ENCODE measurements around the gene LSS. TPM values are rescaled to one million over a fixed set of nuclear protein-coding genes. Genes with fewer than 3 reads are reported as not detected.
A peak's percentile ranks its signal among the peaks of the same experiment; 100 is the strongest.

The LSS gene
- total RNA-seq, 4 donors from 2014 or later: 128 to 251 (median 164) TPM

DNA sequence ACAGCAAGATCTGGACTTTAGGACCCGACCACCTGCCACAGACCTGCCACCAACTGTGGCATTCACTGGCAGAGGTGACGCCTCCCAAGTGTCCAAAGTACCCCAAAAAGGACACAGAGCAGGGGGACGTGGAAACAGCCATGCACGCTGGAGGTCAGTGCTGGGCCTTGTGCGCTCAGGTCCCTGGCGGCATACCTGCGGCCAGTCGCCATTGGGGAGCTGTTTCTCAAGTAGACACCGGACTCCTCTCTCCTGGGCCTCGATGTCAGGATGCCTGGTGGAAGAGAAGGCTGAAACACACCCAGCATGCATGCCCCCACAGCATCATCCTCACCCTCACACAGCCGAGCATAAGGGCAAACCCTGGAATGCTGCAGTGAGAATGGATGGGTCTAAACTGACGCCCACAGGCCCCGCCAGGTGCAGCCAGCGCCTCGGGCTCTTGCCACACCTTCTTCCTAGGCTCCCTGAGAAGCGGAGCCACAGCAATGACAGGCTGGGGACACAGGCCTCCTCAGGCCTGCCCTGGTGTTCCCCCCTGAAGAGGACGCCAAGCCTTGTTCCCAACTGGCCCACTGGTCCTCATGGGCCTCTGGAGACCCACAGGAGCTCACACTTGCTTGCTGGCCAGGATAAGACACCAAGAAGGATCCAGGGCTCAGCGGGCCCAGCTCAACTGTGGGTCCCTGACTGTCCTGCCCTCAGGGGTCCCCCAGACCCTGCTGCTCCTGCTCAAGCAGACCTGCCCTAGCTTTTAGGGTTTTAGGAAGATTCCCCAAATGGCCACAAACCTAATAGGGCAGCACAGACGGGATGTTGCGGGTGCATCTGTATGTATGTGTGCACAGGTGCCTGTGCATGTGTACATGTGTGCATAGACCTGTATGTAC, 36.6 kb downstream of the LSS start:
- H3K27me3 ChIP-seq: no peaks in the 10 kb centered on the region
- peaks cover 60% of the 10 kb centered on the region for H3K36me3 ChIP-seq
- H3K27ac ChIP-seq: no peak overlapping the region
- H3K4me1 ChIP-seq: peaks cover 42% of the 10 kb centered on the region
- TF ChIP-seq POLR2A (IDR thresholded peaks at IDR 0.05) (no peak), POLR2AphosphoS5 (IDR thresholded peaks at IDR 0.05) (no peak), EP300 (IDR thresholded peaks at IDR 0.05) (no peak)
- TF ChIP-seq, protein P1, sequence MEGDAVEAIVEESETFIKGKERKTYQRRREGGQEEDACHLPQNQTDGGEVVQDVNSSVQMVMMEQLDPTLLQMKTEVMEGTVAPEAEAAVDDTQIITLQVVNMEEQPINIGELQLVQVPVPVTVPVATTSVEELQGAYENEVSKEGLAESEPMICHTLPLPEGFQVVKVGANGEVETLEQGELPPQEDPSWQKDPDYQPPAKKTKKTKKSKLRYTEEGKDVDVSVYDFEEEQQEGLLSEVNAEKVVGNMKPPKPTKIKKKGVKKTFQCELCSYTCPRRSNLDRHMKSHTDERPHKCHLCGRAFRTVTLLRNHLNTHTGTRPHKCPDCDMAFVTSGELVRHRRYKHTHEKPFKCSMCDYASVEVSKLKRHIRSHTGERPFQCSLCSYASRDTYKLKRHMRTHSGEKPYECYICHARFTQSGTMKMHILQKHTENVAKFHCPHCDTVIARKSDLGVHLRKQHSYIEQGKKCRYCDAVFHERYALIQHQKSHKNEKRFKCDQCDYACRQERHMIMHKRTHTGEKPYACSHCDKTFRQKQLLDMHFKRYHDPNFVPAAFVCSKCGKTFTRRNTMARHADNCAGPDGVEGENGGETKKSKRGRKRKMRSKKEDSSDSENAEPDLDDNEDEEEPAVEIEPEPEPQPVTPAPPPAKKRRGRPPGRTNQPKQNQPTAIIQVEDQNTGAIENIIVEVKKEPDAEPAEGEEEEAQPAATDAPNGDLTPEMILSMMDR (IDR thresholded peaks at IDR 0.05): no peak
- H3K4me3 ChIP-seq: no peak overlapping the region
- peak; percentile 59 to 66 for DNase-seq (ENCODE audit: low spot score in 2 of 2)
- WGBS: 95% methylated on average over 16 of the region's 20 CpGs
- no peaks in the 10 kb centered on the region for H3K9me3 ChIP-seq

DNA sequence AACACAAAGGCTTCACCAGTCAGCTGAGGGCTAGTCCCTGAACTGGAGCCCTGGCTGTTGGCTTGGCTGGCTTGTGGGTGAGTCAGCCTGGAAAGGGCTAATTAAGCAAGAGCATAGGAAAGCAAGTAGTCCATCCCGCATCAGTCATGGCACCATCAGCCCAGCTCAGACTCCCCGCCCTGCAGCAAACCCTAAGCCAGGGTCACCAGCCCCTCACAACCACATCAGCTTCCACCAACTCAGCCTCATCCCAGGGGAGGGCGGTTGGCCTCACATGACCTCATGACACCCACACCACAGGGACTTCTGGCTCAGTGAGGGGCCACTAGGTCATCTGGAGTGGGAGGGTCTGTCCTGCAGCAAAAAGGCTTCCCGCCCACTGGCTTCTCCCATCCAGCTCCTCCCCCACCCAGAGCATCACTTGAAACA, 37.3 kb downstream of the LSS start:
- WGBS: no CpG with 5 or more reads among the region's 4 CpGs
- Histone ChIP-seq H3K9me3 (no peaks in the 10 kb centered on the region), H3K4me3 (no peak overlapping the region), H3K27ac (peak overlapping the region; percentile 92), H3K4me1 (peaks cover 42% of the 10 kb centered on the region), H3K27me3 (no peaks in the 10 kb centered on the region), H3K36me3 (peaks cover 54% of the 10 kb centered on the region)
- TF ChIP-seq, protein P1 (IDR thresholded peaks at IDR 0.05): no peak
- TF ChIP-seq POLR2AphosphoS5 (IDR thresholded peaks at IDR 0.05): no peak
- TF ChIP-seq EP300 (IDR thresholded peaks at IDR 0.05): no peak
- no peak for TF ChIP-seq POLR2A (IDR thresholded peaks at IDR 0.05)
- DNase-seq (ENCODE audit: low spot score in 2 of 2): peak; percentile 80 to 82

DNA sequence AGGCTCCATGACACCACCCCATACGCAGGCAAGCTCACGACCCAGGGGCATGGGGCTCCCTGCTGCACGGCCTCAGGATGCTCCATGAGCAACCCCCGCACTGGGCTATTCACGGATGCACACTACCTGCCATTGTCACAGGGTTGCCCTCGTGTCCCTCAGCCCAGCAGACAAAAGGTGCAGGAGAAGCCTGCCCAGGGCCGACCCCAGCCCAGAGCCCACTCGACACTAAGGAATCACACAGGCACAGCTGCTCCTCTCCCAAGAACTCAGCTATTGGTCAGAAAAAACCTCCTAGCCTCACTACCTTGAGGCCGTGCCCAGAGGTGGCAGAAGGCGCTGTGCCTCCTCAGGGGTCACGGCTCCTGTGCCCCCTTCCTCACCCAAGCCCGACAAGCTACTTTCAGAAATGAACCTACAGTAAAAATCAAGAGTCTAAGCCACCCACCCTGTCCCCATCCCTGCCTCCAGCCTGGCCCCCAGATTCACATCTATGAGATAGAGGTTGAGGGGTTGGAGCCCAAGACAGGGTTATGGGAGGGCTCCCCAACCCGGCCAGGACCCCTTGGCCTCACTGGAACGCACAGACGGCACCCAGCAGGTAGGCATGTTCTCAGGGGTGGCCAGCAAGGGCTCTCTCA, 38.0 kb downstream of the LSS start:
- Histone ChIP-seq H3K4me3 (no peak overlapping the region), H3K27ac (peak overlapping the region; percentile 92), H3K4me1 (peaks cover 42% of the 10 kb centered on the region), H3K36me3 (peaks cover 47% of the 10 kb centered on the region), H3K27me3 (no peaks in the 10 kb centered on the region), H3K9me3 (no peaks in the 10 kb centered on the region)
- DNase-seq (ENCODE audit: low spot score in 2 of 2): peak; percentile 60 to 78
- 87% methylated on average over 8 of the region's 15 CpGs for WGBS
- TF ChIP-seq, protein P1 (IDR thresholded peaks at IDR 0.05): no peak
- TF ChIP-seq POLR2AphosphoS5 (IDR thresholded peaks at IDR 0.05) (no peak), EP300 (IDR thresholded peaks at IDR 0.05) (no peak), POLR2A (IDR thresholded peaks at IDR 0.05) (no peak)

DNA sequence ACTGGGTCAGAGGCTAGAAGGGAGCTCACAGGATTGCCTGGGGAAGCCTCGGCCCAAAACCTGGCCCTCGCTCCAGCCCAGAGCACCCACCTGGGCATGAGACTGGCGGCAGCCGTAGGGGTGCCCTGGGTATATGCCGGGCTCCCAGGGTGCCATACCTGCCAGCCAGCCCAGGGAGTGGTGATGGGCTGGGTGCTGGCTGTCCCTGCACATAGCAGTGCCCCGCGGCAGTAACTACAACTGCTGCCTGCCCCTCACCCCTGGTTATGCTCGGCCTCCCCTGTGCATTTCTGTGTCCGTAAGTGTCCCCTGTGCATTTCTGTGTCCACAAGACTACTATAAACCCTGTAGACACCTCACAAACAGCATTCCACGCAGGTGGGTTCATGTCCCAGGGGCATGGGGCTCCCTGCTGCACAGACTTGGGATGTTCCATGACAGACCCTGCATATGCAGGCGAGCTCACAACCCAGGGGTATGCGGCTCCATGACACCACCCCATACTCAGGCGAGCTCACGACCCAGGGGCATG, 38.5 kb downstream of the LSS start:
- peak; percentile 56 to 59 for DNase-seq (ENCODE audit: low spot score in 2 of 2)
- H3K27ac ChIP-seq: peak overlapping the region; percentile 92
- H3K4me3 ChIP-seq: no peak overlapping the region
- peaks cover 42% of the 10 kb centered on the region for H3K4me1 ChIP-seq
- H3K36me3 ChIP-seq: peaks cover 41% of the 10 kb centered on the region
- TF ChIP-seq POLR2AphosphoS5 (IDR thresholded peaks at IDR 0.05) (no peak), EP300 (IDR thresholded peaks at IDR 0.05) (no peak), POLR2A (IDR thresholded peaks at IDR 0.05) (no peak)
- TF ChIP-seq, protein P1 (IDR thresholded peaks at IDR 0.05): no peak
- H3K27me3 ChIP-seq: no peaks in the 10 kb centered on the region
- H3K9me3 ChIP-seq: no peaks in the 10 kb centered on the region
- 77% methylated on average over 11 of the region's 14 CpGs for whole genome bisulfite sequencing
